Measurements from ENCODE around the gene MVK.

DNA sequence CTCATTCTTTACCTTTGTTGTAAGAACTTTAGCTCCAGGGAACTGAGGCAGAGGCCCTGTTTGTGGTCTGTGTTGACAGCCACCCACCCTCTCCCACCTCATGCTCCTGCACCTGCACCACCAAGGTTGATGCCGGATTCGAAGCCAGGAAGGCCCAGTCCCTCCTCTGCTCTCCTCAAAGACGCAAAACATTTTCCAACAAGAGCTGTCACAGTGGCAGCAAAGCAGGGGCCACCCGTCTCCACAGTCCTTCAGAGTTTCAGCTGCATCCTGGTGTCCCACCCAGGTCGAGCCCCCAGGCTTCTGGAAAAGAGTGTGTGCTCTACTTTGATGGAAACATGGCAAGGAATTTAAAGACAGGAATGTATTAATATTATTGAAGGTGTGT lies 37.7 kb upstream of the MVK start:
- TF ChIP-seq, protein P1, sequence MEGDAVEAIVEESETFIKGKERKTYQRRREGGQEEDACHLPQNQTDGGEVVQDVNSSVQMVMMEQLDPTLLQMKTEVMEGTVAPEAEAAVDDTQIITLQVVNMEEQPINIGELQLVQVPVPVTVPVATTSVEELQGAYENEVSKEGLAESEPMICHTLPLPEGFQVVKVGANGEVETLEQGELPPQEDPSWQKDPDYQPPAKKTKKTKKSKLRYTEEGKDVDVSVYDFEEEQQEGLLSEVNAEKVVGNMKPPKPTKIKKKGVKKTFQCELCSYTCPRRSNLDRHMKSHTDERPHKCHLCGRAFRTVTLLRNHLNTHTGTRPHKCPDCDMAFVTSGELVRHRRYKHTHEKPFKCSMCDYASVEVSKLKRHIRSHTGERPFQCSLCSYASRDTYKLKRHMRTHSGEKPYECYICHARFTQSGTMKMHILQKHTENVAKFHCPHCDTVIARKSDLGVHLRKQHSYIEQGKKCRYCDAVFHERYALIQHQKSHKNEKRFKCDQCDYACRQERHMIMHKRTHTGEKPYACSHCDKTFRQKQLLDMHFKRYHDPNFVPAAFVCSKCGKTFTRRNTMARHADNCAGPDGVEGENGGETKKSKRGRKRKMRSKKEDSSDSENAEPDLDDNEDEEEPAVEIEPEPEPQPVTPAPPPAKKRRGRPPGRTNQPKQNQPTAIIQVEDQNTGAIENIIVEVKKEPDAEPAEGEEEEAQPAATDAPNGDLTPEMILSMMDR (IDR thresholded peaks at IDR 0.05; ENCODE audit: insufficient read depth, low read length, poor library complexity, severe bottlenecking): no peak
- TF ChIP-seq EZH2phosphoT487 (conservative IDR thresholded peaks at IDR 0.05; ENCODE audit: low read length): no peak
